Esophagus squamous epithelium (tissue), 5 donors: ENCODE measurements around the gene NTSR2. TPM values are rescaled to one million over a fixed set of nuclear protein-coding genes. Genes with fewer than 3 reads are reported as not detected.

ENCODE experiments used
- DNase-seq: peaks from one replicate; lab custom pipeline; 2025; lab: John Stamatoyannopoulos, UW
- H3K27ac ChIP-seq, 4 donors: fragments of 200-600 bp; sonication (generic); one replicate each; pipeline ENCODE4 v1.5.1; 2016 to 2019; ENCODE audit warnings: mild to moderate bottlenecking in 1 of 4
- H3K27me3 ChIP-seq, 4 donors: fragments of 200-600 bp; sonication (generic); 1 replicate in 3 of 4; 2 replicates in 1 of 4; pipeline versions ENCODE4 v1.5.1 to v1.6.0; 2017 to 2021; ENCODE audit warnings: antibody characterized with exemption in 1 of 4
- H3K36me3 ChIP-seq, 3 donors: fragments of 200-600 bp; sonication (generic); one replicate each; pipeline ENCODE4 v1.5.1; 2016 to 2019
- H3K4me1 ChIP-seq, 3 donors: fragments of 200-600 bp; sonication (generic); one replicate each; pipeline ENCODE4 v1.5.1; 2017 to 2019
- H3K4me3 ChIP-seq, 4 donors: fragments of 200-600 bp; sonication (generic); 1 replicate in 3 of 4; 2 replicates in 1 of 4; pipeline ENCODE4 v1.5.1; 2016 to 2019; ENCODE audit warnings: mild to moderate bottlenecking in 2 of 4, moderate library complexity in 1 of 4
- H3K9me3 ChIP-seq, 3 donors: fragments of 200-600 bp; sonication (generic); one replicate each; pipeline ENCODE4 v1.5.1; 2016 to 2019
- POLR2A ChIP-seq, 4 donors: fragments of 450-650 bp; IDR thresholded peaks; one replicate each; pipeline ENCODE4 v1.6.1; 2017; ENCODE audit warnings: antibody characterized with exemption in 4 of 4, mild to moderate bottlenecking in 4 of 4, moderate library complexity in 3 of 4
- WGBS, 2 donors: methylation state at CpG; one replicate each; pipeline ENCODE4 v1.1.5; 2018; 5-methylcytosine and 5-hydroxymethylcytosine counted together
- intact Hi-C: fragments of 100-400 bp; cut with DNase I; formaldehyde crosslinking; loops from one replicate; pipeline ENCODE4 v1.15.0; 2022
- total RNA-seq, 4 donors: library from RNA; depleted of rRNA; stranded (reverse); fragments of >200 nt; gene quantifications; one replicate each; pipeline ENCODE4 v1.1.0, GENCODE V29; 2016
- TF ChIP-seq, protein P1 (sequence below), 6 experiments: fragments of 450-650 bp in 4 of 6; fragments of 200-600 bp in 2 of 6; sonication (generic) in 2 of 6; IDR thresholded peaks; one replicate each; pipeline ENCODE4 v1.5.1; 2016 to 2019; ENCODE audit warnings: antibody characterized with exemption in 6 of 6, mild to moderate bottlenecking in 4 of 6, moderate library complexity in 4 of 6
- donor health status: DM: yes; HTN: yes; CAD: no.

NTSR2 gene
- total RNA-seq, 4 donors from 2014 or later = not detected

DNA sequence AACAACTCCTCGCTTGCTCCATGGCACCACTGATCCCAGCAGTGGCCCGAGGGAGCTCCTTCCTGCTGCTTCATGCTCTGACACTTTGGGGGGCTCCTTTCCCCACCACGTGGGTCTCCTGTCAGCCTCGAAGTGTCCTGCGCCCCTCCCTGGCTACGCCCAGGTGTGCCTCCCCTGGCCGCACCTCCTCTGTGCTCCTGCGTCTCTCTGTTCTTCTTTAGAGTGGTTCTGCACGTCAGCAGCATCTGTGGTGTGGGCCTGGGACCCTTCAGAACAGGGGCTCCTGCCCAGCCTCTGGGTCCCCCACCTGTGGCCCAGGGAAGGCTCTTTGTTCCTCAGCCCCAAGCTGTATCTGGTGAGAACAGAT lies 26.7 kb upstream of the NTSR2 start:
- 62% methylated on average over 8 to 9 of the region's 9 CpGs for WGBS, 2 donors
- no peak for TF ChIP-seq POLR2A (IDR thresholded peaks at IDR 0.05)
- TF ChIP-seq, protein P1, sequence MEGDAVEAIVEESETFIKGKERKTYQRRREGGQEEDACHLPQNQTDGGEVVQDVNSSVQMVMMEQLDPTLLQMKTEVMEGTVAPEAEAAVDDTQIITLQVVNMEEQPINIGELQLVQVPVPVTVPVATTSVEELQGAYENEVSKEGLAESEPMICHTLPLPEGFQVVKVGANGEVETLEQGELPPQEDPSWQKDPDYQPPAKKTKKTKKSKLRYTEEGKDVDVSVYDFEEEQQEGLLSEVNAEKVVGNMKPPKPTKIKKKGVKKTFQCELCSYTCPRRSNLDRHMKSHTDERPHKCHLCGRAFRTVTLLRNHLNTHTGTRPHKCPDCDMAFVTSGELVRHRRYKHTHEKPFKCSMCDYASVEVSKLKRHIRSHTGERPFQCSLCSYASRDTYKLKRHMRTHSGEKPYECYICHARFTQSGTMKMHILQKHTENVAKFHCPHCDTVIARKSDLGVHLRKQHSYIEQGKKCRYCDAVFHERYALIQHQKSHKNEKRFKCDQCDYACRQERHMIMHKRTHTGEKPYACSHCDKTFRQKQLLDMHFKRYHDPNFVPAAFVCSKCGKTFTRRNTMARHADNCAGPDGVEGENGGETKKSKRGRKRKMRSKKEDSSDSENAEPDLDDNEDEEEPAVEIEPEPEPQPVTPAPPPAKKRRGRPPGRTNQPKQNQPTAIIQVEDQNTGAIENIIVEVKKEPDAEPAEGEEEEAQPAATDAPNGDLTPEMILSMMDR (IDR thresholded peaks at IDR 0.05) = no peak
- H3K4me1 ChIP-seq = peaks cover 4 to 54% (median 17%) of the 10 kb centered on the region in 3 donors
- H3K27ac ChIP-seq = peak overlapping the region in 2 of 4 donors; percentile 68 to 83
- H3K4me3 ChIP-seq = no peak overlapping the region
- intact Hi-C loops = no loop called here
- H3K27me3 ChIP-seq = no peaks in the 10 kb centered on the region
- no peak for DNase-seq
- H3K36me3 ChIP-seq = no peaks in the 10 kb centered on the region
- H3K9me3 ChIP-seq = no peaks in the 10 kb centered on the region

DNA sequence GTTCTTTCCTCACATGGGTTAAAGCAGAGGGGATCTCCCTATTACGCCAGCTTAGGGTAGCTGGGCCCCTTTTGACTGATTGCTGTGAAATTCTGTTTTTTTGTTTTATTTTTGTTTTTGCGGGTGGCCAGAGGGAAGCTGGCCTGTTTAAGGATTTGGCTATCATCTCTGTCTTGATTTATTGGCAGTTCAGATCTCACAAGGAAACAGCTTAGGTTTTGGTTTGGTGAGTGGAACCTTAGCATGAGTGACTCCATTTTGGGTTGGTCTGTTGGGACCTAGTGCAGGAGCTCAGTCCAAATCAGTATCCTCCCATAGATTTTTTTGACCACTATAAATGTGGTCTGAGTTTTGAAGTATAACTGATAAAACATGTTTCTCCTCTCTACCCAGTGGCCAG lies 25.6 kb upstream of the NTSR2 start:
- intact Hi-C loops = no loop called here
- 85 to 89% methylated on average over 2 of the region's 2 CpGs for WGBS, 2 donors

DNA sequence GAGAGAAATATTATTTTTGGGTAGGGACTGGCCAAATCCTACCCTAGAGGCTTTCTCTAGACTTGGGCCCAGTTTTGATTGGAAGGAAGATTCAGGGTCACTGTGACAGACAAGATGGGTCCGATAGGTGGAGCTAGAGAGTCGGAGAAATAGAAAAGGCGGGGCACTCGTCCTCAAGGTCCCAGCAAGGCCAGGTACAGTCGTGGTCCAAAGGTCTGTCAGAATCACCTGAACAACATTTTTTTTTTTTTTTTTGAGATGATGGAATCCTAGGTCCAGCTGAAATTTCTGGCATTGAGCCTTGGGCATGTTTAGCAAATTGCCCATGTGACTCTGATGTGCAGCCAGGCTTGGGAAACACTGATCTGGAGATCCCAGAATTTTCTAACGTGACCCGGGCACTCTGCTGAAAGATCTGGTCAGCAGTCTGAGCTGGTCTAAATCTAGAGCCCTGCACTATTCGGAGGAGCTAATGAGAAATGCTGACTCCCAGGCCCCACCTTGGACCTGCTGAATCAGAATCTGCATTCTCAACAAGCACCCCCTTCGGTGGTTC lies 23.0 kb upstream of the NTSR2 start:
- TF ChIP-seq POLR2A (IDR thresholded peaks at IDR 0.05) = no peak
- TF ChIP-seq, protein P1 (IDR thresholded peaks at IDR 0.05) = peak; percentile 60 to 76 (median 68)
- no peaks in the 10 kb centered on the region for H3K36me3 ChIP-seq
- no peak overlapping the region for H3K4me3 ChIP-seq
- H3K27ac ChIP-seq = no peak overlapping the region
- WGBS, 2 donors = 17% methylated on average over 9 of the region's 9 CpGs
- no peak for DNase-seq
- H3K27me3 ChIP-seq = no peaks in the 10 kb centered on the region
- intact Hi-C loops = loop anchor here (2.0 kb wide), 1 partner anchor 86 kb away; no protein-coding TSS in a partner anchor
- H3K9me3 ChIP-seq = no peaks in the 10 kb centered on the region
- H3K4me1 ChIP-seq = peaks cover 4 to 34% (median 28%) of the 10 kb centered on the region in 3 donors

More for the DNA sequence above, 25.6 kb upstream of the NTSR2 start:
- Histone ChIP-seq H3K9me3 (no peaks in the 10 kb centered on the region), H3K27me3 (no peaks in the 10 kb centered on the region), H3K27ac (no peak overlapping the region), H3K4me1 (peaks cover 4 to 42% (median 17%) of the 10 kb centered on the region in 3 donors), H3K36me3 (no peaks in the 10 kb centered on the region), H3K4me3 (no peak overlapping the region)
- no peak for DNase-seq
- TF ChIP-seq, protein P1 (IDR thresholded peaks at IDR 0.05) = no peak

- DNase-seq = no peak
- Histone ChIP-seq H3K36me3 (no peaks in the 10 kb centered on the region), H3K27me3 (peaks cover 0 to 6% (median 0%) of the 10 kb centered on the region in 4 donors), H3K4me1 (peaks cover 0 to 20% (median 15%) of the 10 kb centered on the region in 3 donors), H3K9me3 (no peaks in the 10 kb centered on the region), H3K27ac (no peak overlapping the region), H3K4me3 (no peak overlapping the region)
- intact Hi-C loops = no loop called here
- WGBS, 2 donors = 83 to 84% methylated on average over 3 to 5 of the region's 5 CpGs
- TF ChIP-seq, protein P1 (IDR thresholded peaks at IDR 0.05) = no peak
- TF ChIP-seq POLR2A (IDR thresholded peaks at IDR 0.05) = no peak
Measured at GRCh38 chr2:11691076-11691660, 21.2 kb upstream of the NTSR2 start.
